H1 (cell line): ENCODE data around the gene HMCN2. TPM values are rescaled to one million over a fixed set of nuclear protein-coding genes. Genes with fewer than 3 reads are reported as not detected.

Source experiments
- GTF2F1 ChIP-seq: IDR thresholded peaks from 2 replicates; pipeline ENCODE4 v1.6.1; 2012; ENCODE audit warnings: low read depth, low read length, improper control_type of control experiment, borderline replicate concordance
- POLR2AphosphoS5 ChIP-seq: IDR thresholded peaks from 2 replicates; pipeline ENCODE4 v1.6.1; 2011; ENCODE audit warnings: low read depth, low read length
- SIN3A ChIP-seq, 2 experiments: IDR thresholded peaks in 1 of 2; conservative IDR thresholded peaks in 1 of 2; 2 replicates each; pipeline ENCODE4 v1.6.1; 2011 to 2012; ENCODE audit warnings: low read length in 2 of 2, improper control_type of control experiment in 1 of 2, low read depth in 1 of 2, mild to moderate bottlenecking in 1 of 2
- TBP ChIP-seq: IDR thresholded peaks from 2 replicates; pipeline ENCODE4 v1.6.1; 2011; ENCODE audit warnings: low read depth, low read length, improper control_type of control experiment
- TCF12 ChIP-seq: IDR thresholded peaks from 2 replicates; pipeline ENCODE4 v1.6.1; 2011; ENCODE audit warnings: low read depth, mild to moderate bottlenecking, low read length
- polyA plus RNA-seq, 7 experiments: library from polyadenylated mRNA; depleted of rRNA in 3 of 7; stranded (reverse) in 5 of 7; unstranded in 2 of 7; fragments of >200 nt in 5 of 7; fragments of 200-250 nt in 2 of 7; gene quantifications; 1 replicate in 5 of 7; 2 replicates in 1 of 7; 4 replicates in 1 of 7; pipeline versions ENCODE4 v1.2.1 to v1.2.3, GENCODE V29; 2011 to 2013; ENCODE audit warnings: missing spikeins in 2 of 7, mixed read lengths in 2 of 7
- total RNA-seq: library from RNA; stranded (reverse); fragmentation: NEBNext Ultra II Directional; extraction: Animal tissue kit (Norgen Biotek cat#: 25700); gene quantifications from 2 replicates; pipeline ENCODE4 v1.2.1, GENCODE V29; 2021

The HMCN2 gene
- total and polyA plus RNA-seq, 2 of the 8 experiments (the other 6 are each of a cell fraction or from before 2014, with no cell fraction given) = 5.0 to 9.1 TPM

DNA sequence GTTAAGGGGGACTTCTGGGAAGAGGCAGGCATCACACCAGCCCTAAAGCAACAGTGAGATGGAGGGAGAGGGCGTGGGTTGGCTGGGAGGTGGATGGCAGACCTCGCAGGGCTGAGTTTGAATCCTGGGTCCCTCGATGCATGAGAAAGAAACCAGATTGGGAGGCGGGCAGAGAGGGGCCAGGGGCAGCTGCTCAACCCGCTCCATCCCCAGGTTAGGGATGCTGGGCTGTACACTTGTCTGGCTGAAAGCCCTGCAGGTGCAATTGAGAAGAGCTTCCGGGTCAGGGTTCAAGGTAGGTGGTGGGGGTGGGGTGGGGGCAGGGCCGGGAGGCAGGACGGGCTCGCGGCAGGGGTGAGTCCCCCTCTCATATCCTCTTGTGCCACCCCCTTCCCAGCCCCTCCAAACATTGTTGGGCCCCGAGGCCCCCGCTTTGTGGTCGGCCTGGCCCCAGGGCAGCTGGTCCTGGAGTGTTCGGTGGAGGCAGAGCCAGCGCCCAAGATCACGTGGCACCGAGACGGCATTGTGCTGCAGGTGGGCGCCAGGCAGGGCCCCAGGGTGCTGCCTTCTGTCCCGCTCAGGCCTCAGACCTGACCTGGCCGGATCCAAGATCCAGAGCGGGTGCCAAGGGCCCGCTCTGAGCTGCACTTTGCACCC, 129.4 kb downstream of the HMCN2 start (continued):
- TF ChIP-seq SIN3A (conservative IDR thresholded peaks at IDR 0.05 in 1 of 2, IDR thresholded peaks at IDR 0.05 in 1 of 2; ENCODE audit: low read depth in 1 of 2, low read length in 2 of 2) (no peak), POLR2AphosphoS5 (no peak), TBP (no peak), TCF12 (no peak), GTF2F1 (no peak)
